OCI-LY7 (cell line): ENCODE results near the gene WASF3.

Source experiments
- CTCF ChIP-seq: fragments of 200-600 bp; sonication (generic); conservative IDR thresholded peaks from 2 replicates; pipeline ENCODE4 v1.5.1; 2014; ENCODE audit warnings: mild to moderate bottlenecking, antibody characterized with exemption, low read length, moderate library complexity, mixed read lengths
- EZH2phosphoT487 ChIP-seq: fragments of 200-600 bp; sonication (generic); IDR thresholded peaks from 2 replicates; pipeline ENCODE4 v1.6.1; 2018; ENCODE audit warnings: low read depth, borderline replicate concordance, mild to moderate bottlenecking, mixed run types, antibody characterized with exemption, low read length, moderate library complexity, mixed read lengths

DNA sequence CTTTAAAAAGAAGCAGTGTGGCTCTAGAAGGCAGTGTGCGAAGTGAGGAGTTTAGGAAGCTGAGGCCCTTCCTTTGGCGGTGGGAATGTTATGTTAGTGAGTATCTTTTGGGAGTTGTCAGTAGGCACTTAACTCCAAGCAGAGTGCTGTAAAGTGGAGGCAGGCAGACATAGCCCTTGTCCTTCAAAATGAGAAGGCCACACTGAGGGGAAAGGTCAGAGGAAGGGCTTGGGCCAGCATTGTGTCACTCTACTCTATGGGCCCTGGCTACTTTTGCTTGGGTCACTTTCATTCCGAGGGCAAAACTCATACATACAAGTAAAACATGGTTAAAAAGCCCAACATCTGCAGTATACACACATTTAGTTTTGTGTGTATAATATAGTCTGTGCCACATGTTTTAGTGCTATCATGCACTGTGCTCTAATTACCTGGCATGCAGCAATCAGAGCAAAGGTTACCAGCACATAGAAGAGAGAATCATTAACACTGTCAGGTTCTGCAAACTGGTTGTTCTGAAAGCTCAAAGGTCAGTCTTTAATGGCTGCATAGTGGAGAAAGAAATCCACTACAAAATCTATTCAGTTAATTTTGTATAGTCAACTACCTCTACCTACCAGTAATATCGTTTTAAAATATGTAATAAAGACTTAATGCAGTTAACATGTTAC lies 64.4 kb downstream of the WASF3 start:
- TF ChIP-seq CTCF (no peak), EZH2phosphoT487 (no peak)
